HepG2 (cell line): ENCODE measurements around the gene GSAP.

Experiments
- ATRX ChIP-seq: sonication (generic); formaldehyde crosslinking; IDR thresholded peaks from 2 replicates; pipeline ENCODE4 v1.4.0; 2020; ENCODE audit warnings: missing genetic modification reagents, borderline replicate concordance
- FOXK2 ChIP-seq: fragments of 450-650 bp; IDR thresholded peaks from 2 replicates; pipeline ENCODE4 v1.6.1; 2016
- IRX3 ChIP-seq: sonication (generic); formaldehyde crosslinking; IDR thresholded peaks from 2 replicates; pipeline ENCODE4 v1.8.1; 2023; ENCODE audit warnings: mild to moderate bottlenecking, low read depth, missing genetic modification reagents, borderline replicate concordance
- NPAS2 ChIP-seq: sonication (generic); formaldehyde crosslinking; IDR thresholded peaks from 2 replicates; pipeline ENCODE4 v1.8.0; 2022; ENCODE audit warnings: mild to moderate bottlenecking, missing genetic modification reagents, borderline replicate concordance
- SIN3A ChIP-seq: IDR thresholded peaks from 2 replicates; pipeline ENCODE4 v1.6.1; 2011; ENCODE audit warnings: low read depth, mild to moderate bottlenecking, control low read depth, low read length, borderline replicate concordance
- ZNF557 ChIP-seq: sonication (generic); formaldehyde crosslinking; IDR thresholded peaks from 2 replicates; pipeline ENCODE4 v1.4.0; 2020; ENCODE audit warnings: missing genetic modification reagents
- TF ChIP-seq, protein P1 (sequence below): IDR thresholded peaks from 2 replicates; pipeline ENCODE4 v1.6.1; 2018; ENCODE audit warnings: missing genetic modification reagents, mild to moderate bottlenecking, missing compliant biosample characterization
- TF ChIP-seq, protein P2 (sequence below): sonication (generic); formaldehyde crosslinking; IDR thresholded peaks from 2 replicates; pipeline ENCODE4 v1.8.1; 2023; ENCODE audit warnings: missing genetic modification reagents, inconsistent platforms, borderline replicate concordance
- TF ChIP-seq, protein P3 (sequence below): sonication (generic); formaldehyde crosslinking; IDR thresholded peaks from 2 replicates; pipeline ENCODE4 v1.5.0; 2020; ENCODE audit warnings: mild to moderate bottlenecking, missing genetic modification reagents, moderate library complexity
- TF ChIP-seq, protein P4 (sequence below): IDR thresholded peaks from 2 replicates; pipeline ENCODE4 v1.6.1; 2012; ENCODE audit warnings: inconsistent platforms

DNA sequence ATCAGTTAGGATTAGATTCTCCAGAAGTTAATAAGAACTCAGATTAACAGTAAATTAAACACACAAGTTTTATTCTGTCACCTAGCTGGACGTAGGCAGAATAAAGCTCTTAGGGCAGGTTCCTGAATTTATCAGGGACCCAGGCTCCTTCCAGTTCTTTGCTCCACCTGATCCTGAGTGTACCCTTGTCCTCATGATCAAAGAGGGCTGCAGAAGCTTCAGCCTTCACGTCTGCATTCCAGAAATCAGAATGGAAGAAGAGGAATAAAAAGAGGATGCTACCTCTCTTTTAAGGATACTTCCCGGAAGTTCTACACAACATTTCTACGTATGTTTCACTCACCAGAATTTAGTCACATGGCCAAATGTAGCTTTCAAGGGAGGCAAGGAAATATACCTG, 1.7 kb upstream of the GSAP start:
- TF ChIP-seq, protein P1, sequence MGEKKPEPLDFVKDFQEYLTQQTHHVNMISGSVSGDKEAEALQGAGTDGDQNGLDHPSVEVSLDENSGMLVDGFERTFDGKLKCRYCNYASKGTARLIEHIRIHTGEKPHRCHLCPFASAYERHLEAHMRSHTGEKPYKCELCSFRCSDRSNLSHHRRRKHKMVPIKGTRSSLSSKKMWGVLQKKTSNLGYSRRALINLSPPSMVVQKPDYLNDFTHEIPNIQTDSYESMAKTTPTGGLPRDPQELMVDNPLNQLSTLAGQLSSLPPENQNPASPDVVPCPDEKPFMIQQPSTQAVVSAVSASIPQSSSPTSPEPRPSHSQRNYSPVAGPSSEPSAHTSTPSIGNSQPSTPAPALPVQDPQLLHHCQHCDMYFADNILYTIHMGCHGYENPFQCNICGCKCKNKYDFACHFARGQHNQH, result no peak
- TF ChIP-seq, protein P2, sequence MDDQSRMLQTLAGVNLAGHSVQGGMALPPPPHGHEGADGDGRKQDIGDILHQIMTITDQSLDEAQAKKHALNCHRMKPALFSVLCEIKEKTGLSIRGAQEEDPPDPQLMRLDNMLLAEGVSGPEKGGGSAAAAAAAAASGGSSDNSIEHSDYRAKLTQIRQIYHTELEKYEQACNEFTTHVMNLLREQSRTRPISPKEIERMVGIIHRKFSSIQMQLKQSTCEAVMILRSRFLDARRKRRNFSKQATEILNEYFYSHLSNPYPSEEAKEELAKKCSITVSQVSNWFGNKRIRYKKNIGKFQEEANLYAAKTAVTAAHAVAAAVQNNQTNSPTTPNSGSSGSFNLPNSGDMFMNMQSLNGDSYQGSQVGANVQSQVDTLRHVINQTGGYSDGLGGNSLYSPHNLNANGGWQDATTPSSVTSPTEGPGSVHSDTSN (CRISPR knock-in tag), result no peak
- no peak for TF ChIP-seq NPAS2 (CRISPR knock-in tag)
- TF ChIP-seq, protein P3, sequence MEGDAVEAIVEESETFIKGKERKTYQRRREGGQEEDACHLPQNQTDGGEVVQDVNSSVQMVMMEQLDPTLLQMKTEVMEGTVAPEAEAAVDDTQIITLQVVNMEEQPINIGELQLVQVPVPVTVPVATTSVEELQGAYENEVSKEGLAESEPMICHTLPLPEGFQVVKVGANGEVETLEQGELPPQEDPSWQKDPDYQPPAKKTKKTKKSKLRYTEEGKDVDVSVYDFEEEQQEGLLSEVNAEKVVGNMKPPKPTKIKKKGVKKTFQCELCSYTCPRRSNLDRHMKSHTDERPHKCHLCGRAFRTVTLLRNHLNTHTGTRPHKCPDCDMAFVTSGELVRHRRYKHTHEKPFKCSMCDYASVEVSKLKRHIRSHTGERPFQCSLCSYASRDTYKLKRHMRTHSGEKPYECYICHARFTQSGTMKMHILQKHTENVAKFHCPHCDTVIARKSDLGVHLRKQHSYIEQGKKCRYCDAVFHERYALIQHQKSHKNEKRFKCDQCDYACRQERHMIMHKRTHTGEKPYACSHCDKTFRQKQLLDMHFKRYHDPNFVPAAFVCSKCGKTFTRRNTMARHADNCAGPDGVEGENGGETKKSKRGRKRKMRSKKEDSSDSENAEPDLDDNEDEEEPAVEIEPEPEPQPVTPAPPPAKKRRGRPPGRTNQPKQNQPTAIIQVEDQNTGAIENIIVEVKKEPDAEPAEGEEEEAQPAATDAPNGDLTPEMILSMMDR, result no peak
- no peak for TF ChIP-seq SIN3A
- TF ChIP-seq, protein P4, sequence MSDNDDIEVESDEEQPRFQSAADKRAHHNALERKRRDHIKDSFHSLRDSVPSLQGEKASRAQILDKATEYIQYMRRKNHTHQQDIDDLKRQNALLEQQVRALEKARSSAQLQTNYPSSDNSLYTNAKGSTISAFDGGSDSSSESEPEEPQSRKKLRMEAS, result no peak
- TF ChIP-seq ZNF557 (CRISPR knock-in tag), result no peak
- TF ChIP-seq FOXK2, result no peak
- no peak for TF ChIP-seq ATRX (CRISPR knock-in tag)
- TF ChIP-seq IRX3 (CRISPR knock-in tag), result no peak
